K562 (cell line): Measurements from ENCODE around the gene NRF1. TPM values are rescaled to one million over a fixed set of nuclear protein-coding genes. Genes with fewer than 3 reads are reported as not detected.

Experiments used
- ARHGAP35 ChIP-seq: fragments of 450-650 bp; IDR thresholded peaks from 2 replicates; pipeline ENCODE4 v1.6.1; 2018; ENCODE audit not compliant: partially characterized antibody
- CBX2 ChIP-seq: fragments of 200-600 bp; sonication (generic); IDR thresholded peaks from one replicate; pipeline ENCODE4 v1.6.1; 2012; ENCODE audit warnings: mild to moderate bottlenecking, low read length, inconsistent platforms; ENCODE audit not compliant: insufficient read depth, poor library complexity, severe bottlenecking
- CEBPG ChIP-seq, 3 experiments: fragments of 200-800 bp in 1 of 3; sonication (Bioruptor generic) in 1 of 3; sonication (generic) in 1 of 3; formaldehyde crosslinking in 1 of 3; IDR thresholded peaks in 2 of 3; conservative IDR thresholded peaks in 1 of 3; 2 replicates each; pipeline versions ENCODE4 v1.6.1 to v1.8.0; 2016 to 2022; ENCODE audit warnings: missing compliant biosample characterization in 2 of 3, missing genetic modification characterization in 2 of 3, mild to moderate bottlenecking in 1 of 3, missing genetic modification reagents in 1 of 3
- CTBP1 ChIP-seq: fragments of 450-650 bp; IDR thresholded peaks from 2 replicates; pipeline ENCODE4 v1.6.1; 2016; ENCODE audit warnings: borderline replicate concordance
- DDX20 ChIP-seq: fragments of 450-650 bp; IDR thresholded peaks from 2 replicates; pipeline ENCODE4 v1.6.1; 2016; ENCODE audit warnings: missing genetic modification characterization, low read depth, mild to moderate bottlenecking, missing compliant biosample characterization, moderate library complexity
- DMBX1 ChIP-seq: fragments of 250-450 bp; sonication (Bioruptor Pico); IDR thresholded peaks from 2 replicates; pipeline ENCODE4 v1.8.0; 2022; ENCODE audit warnings: inconsistent platforms, mild to moderate bottlenecking, moderate library complexity, borderline replicate concordance
- ETV6 ChIP-seq, 3 experiments: fragments of 150-350 bp in 1 of 3; sonication (generic) in 1 of 3; formaldehyde crosslinking in 1 of 3; IDR thresholded peaks; 2 replicates each; pipeline versions ENCODE4 v1.6.1 to v1.8.0; 2014 to 2022; ENCODE audit warnings: borderline replicate concordance in 2 of 3, low read depth in 2 of 3, antibody characterized with exemption in 1 of 3, low read length in 1 of 3, mild to moderate bottlenecking in 1 of 3, missing genetic modification reagents in 1 of 3
- FUS ChIP-seq: fragments of 200-400 bp; formaldehyde crosslinking; optimal IDR thresholded peaks from 2 replicates; pipeline ENCODE3; 2017; ENCODE audit warnings: low read depth, low read length
- JUN ChIP-seq, 2 experiments: sonication (generic) in 1 of 2; formaldehyde crosslinking in 1 of 2; IDR thresholded peaks; 2 replicates each; pipeline versions ENCODE4 v1.6.1 to v1.8.0; 2012 to 2022; ENCODE audit warnings: borderline replicate concordance in 2 of 2, mild to moderate bottlenecking in 2 of 2, improper control_type of control experiment in 1 of 2, low read depth in 1 of 2, low read length in 1 of 2, missing genetic modification reagents in 1 of 2
- LEF1 ChIP-seq: fragments of 450-650 bp; IDR thresholded peaks from 2 replicates; pipeline ENCODE4 v1.6.1; 2016; ENCODE audit warnings: mild to moderate bottlenecking
- MEF2A ChIP-seq: IDR thresholded peaks from 2 replicates; pipeline ENCODE4 v1.6.1; 2011; ENCODE audit warnings: low read depth, mild to moderate bottlenecking, low read length, moderate library complexity; ENCODE audit not compliant: control insufficient read depth
- RNF2 ChIP-seq: sonication (generic); IDR thresholded peaks from 2 replicates; pipeline ENCODE4 v1.6.1; 2016
- SRSF1 ChIP-seq: fragments of 200-400 bp; formaldehyde crosslinking; IDR thresholded peaks from 2 replicates; pipeline ENCODE4 v1.6.1; 2017; ENCODE audit warnings: mild to moderate bottlenecking, low read depth, low read length, moderate library complexity
- TCFL5 ChIP-seq: fragments of 250-450 bp; sonication (Bioruptor Pico); conservative IDR thresholded peaks from 2 replicates; pipeline ENCODE4 v1.6.1; 2021; ENCODE audit warnings: mild to moderate bottlenecking, moderate library complexity, matching md5 sums
- TEAD4 ChIP-seq, 2 experiments: sonication (generic) in 1 of 2; formaldehyde crosslinking in 1 of 2; IDR thresholded peaks; 2 replicates each; pipeline versions ENCODE4 v1.6.1 to v1.8.0; 2012 to 2022; ENCODE audit warnings: borderline replicate concordance in 1 of 2, inconsistent platforms in 1 of 2, low read length in 1 of 2, mild to moderate bottlenecking in 1 of 2, missing genetic modification reagents in 1 of 2
- ZNF124 ChIP-seq: sonication (generic); formaldehyde crosslinking; IDR thresholded peaks from 2 replicates; pipeline ENCODE4 v1.8.1; 2022; ENCODE audit warnings: missing genetic modification reagents
- ZNF175 ChIP-seq: fragments of 200-800 bp; sonication (Bioruptor generic); IDR thresholded peaks from 2 replicates; pipeline ENCODE4 v1.6.1; 2016; ENCODE audit warnings: low read depth, mild to moderate bottlenecking, missing genetic modification characterization, missing compliant biosample characterization
- polyA plus RNA-seq, 8 experiments: library from polyadenylated mRNA; depleted of rRNA in 4 of 8; stranded (reverse) in 5 of 8; unstranded in 3 of 8; fragments of >200 nt; fragmentation: Nextera tagmentation in 2 of 8; fragmentation: Illumina TruSeq in 1 of 8; extraction: Ambion mirVana in 2 of 8; extraction: Trizol in 1 of 8; gene quantifications; 2 replicates each; pipeline versions ENCODE4 v1.2.1 to v1.2.3, GENCODE V29; 2011 to 2014; ENCODE audit warnings: inconsistent platforms in 1 of 8, missing spikeins in 1 of 8
- total RNA-seq, 7 experiments: library from RNA; depleted of rRNA in 6 of 7; stranded (reverse); fragments of >200 nt in 6 of 7; fragmentation: Illumina TruSeq in 2 of 7; extraction: Trizol in 2 of 7; gene quantifications; 2 replicates each; pipeline versions ENCODE4 v1.2.1 to v1.2.3, GENCODE V29; 2011 to 2021; ENCODE audit warnings: low replicate concordance in 1 of 7
- TF ChIP-seq, protein P1 (sequence below): sonication (generic); formaldehyde crosslinking; IDR thresholded peaks from 2 replicates; pipeline ENCODE4 v1.8.1; 2023; ENCODE audit warnings: mild to moderate bottlenecking, missing genetic modification reagents
- TF ChIP-seq, protein P2 (sequence below): sonication (generic); formaldehyde crosslinking; IDR thresholded peaks from 2 replicates; pipeline ENCODE4 v1.9.0; 2022; ENCODE audit warnings: mild to moderate bottlenecking, missing genetic modification reagents
- TF ChIP-seq, protein P3 (sequence below): fragments of 450-650 bp; IDR thresholded peaks from 2 replicates; pipeline ENCODE4 v1.6.1; 2016; ENCODE audit warnings: borderline replicate concordance

NRF1 gene
- total and polyA plus RNA-seq, 9 of the 15 experiments (the other 6 are each of a cell fraction or from before 2014, with no cell fraction given) = 8.6 to 28.8 (median 20.3) TPM

DNA sequence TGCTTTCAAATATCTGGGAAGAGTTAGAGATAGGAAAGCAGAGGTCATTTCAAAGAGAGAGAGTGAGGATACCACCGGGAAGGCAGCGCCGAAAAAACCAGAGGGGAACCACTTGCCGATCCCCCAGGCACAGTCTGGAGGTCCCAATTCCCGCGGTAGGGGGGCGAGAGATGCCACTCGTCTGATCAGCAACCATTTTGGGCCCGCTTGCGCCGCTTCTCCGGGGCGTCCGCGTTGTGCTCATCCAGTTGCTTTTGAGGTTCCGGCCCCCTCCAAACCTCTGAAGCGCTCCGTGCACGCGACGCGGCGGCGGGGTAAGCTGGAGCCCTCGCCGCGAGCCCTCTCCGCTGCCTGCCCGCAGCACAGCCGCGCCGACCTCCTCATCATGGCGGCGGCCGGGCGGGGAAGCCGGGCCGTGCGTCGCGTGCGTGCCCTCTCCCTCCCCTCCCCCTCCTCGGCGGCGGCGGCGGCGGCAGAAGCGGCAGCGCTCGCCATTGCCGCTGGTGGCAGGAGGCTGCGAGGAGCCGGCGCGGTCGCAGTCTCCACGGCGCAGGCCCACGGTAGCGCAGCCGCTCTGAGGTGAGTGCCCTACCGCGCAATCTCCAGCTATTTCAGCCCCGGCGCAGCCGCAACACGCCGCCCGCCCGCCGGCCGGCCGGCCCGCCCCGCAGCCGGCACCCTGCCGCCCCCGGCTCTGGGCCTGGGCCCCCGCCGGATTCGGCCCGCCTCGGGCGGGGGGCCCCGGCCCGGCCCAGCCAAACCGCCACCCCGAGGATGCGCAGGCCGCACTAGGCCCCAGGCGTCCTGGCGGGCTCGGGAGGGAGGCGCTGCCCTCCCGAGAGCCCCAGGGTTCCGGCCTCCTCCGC lies at the start of gene NRF1 (continued):
- peak; percentile 79 for TF ChIP-seq SRSF1
- TF ChIP-seq FUS = no peak
- TF ChIP-seq, protein P1, sequence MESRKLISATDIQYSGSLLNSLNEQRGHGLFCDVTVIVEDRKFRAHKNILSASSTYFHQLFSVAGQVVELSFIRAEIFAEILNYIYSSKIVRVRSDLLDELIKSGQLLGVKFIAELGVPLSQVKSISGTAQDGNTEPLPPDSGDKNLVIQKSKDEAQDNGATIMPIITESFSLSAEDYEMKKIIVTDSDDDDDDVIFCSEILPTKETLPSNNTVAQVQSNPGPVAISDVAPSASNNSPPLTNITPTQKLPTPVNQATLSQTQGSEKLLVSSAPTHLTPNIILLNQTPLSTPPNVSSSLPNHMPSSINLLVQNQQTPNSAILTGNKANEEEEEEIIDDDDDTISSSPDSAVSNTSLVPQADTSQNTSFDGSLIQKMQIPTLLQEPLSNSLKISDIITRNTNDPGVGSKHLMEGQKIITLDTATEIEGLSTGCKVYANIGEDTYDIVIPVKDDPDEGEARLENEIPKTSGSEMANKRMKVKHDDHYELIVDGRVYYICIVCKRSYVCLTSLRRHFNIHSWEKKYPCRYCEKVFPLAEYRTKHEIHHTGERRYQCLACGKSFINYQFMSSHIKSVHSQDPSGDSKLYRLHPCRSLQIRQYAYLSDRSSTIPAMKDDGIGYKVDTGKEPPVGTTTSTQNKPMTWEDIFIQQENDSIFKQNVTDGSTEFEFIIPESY = peak; percentile 95
- peak; percentile 100 for TF ChIP-seq CTBP1
- peak; percentile 91; the same call in 1 of the 2 replicates for TF ChIP-seq ZNF175 (CRISPR knock-in tag)
- no peak for TF ChIP-seq DDX20 (tag)
- no peak; the same call in 1 of the 2 replicates for TF ChIP-seq RNF2
- TF ChIP-seq MEF2A = no peak
- TF ChIP-seq CEBPG (CRISPR knock-in tag; IDR thresholded peaks at IDR 0.05) = no peak; the same call in 1 of the 2 replicates
- TF ChIP-seq CEBPG (tag; conservative IDR thresholded peaks at IDR 0.05 in 1 of 2, IDR thresholded peaks at IDR 0.05 in 1 of 2) = no peak
- TF ChIP-seq TCFL5 (CRISPR knock-in tag) = no peak
- TF ChIP-seq, protein P2, sequence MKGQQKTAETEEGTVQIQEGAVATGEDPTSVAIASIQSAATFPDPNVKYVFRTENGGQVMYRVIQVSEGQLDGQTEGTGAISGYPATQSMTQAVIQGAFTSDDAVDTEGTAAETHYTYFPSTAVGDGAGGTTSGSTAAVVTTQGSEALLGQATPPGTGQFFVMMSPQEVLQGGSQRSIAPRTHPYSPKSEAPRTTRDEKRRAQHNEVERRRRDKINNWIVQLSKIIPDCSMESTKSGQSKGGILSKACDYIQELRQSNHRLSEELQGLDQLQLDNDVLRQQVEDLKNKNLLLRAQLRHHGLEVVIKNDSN = peak; percentile 15; the same call in 1 of the 2 replicates
- peak; percentile 57 for TF ChIP-seq TEAD4 (IDR thresholded peaks at IDR 0.05; ENCODE audit: low read length)
- peak; percentile 83 for TF ChIP-seq TEAD4 (CRISPR knock-in tag; IDR thresholded peaks at IDR 0.05; ENCODE audit: borderline replicate concordance)
- TF ChIP-seq CBX2 = no peak
- TF ChIP-seq ZNF124 (CRISPR knock-in tag) = 0 out of 2 replicates have a peak, but pooled peaks have one; percentile 46
- 0 out of 2 replicates have a peak, but pooled peaks have one; percentile 10 for TF ChIP-seq DMBX1 (CRISPR knock-in tag)
- TF ChIP-seq JUN (IDR thresholded peaks at IDR 0.05; ENCODE audit: borderline replicate concordance, low read depth, low read length) = peak; percentile 72
- no peak; the same call in 1 of the 2 replicates for TF ChIP-seq JUN (CRISPR knock-in tag; IDR thresholded peaks at IDR 0.05; ENCODE audit: borderline replicate concordance)
- TF ChIP-seq ARHGAP35 = no peak
- TF ChIP-seq, protein P3, sequence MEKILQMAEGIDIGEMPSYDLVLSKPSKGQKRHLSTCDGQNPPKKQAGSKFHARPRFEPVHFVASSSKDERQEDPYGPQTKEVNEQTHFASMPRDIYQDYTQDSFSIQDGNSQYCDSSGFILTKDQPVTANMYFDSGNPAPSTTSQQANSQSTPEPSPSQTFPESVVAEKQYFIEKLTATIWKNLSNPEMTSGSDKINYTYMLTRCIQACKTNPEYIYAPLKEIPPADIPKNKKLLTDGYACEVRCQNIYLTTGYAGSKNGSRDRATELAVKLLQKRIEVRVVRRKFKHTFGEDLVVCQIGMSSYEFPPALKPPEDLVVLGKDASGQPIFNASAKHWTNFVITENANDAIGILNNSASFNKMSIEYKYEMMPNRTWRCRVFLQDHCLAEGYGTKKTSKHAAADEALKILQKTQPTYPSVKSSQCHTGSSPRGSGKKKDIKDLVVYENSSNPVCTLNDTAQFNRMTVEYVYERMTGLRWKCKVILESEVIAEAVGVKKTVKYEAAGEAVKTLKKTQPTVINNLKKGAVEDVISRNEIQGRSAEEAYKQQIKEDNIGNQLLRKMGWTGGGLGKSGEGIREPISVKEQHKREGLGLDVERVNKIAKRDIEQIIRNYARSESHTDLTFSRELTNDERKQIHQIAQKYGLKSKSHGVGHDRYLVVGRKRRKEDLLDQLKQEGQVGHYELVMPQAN = no peak
- TF ChIP-seq ETV6 (IDR thresholded peaks at IDR 0.05; ENCODE audit: borderline replicate concordance in 1 of 2, low read depth in 2 of 2, low read length in 1 of 2) = no peak
- peak; percentile 54; the same call in 1 of the 2 replicates for TF ChIP-seq ETV6 (CRISPR knock-in tag; IDR thresholded peaks at IDR 0.05; ENCODE audit: borderline replicate concordance)
- no peak for TF ChIP-seq LEF1
